Esophagus squamous epithelium (tissue), 4 donors: ENCODE measurements around the gene DCTD.

ENCODE experiments used
- CTCF ChIP-seq, 6 experiments: fragments of 450-650 bp in 4 of 6; fragments of 200-600 bp in 2 of 6; sonication (generic) in 2 of 6; IDR thresholded peaks; one replicate each; pipeline ENCODE4 v1.5.1; 2016 to 2019; ENCODE audit warnings: antibody characterized with exemption in 6 of 6, mild to moderate bottlenecking in 4 of 6, moderate library complexity in 4 of 6
- POLR2A ChIP-seq, 4 donors: fragments of 450-650 bp; IDR thresholded peaks; one replicate each; pipeline ENCODE4 v1.6.1; 2017; ENCODE audit warnings: antibody characterized with exemption in 4 of 4, mild to moderate bottlenecking in 4 of 4, moderate library complexity in 3 of 4

GRCh38 chr4:182893047-182893446, 24.1 kb downstream of the DCTD start:
- no peak for TF ChIP-seq CTCF (IDR thresholded peaks at IDR 0.05)
- TF ChIP-seq POLR2A (IDR thresholded peaks at IDR 0.05): no peak
